ENCODE measurements around the gene TTC4.

The TTC4 gene

DNA sequence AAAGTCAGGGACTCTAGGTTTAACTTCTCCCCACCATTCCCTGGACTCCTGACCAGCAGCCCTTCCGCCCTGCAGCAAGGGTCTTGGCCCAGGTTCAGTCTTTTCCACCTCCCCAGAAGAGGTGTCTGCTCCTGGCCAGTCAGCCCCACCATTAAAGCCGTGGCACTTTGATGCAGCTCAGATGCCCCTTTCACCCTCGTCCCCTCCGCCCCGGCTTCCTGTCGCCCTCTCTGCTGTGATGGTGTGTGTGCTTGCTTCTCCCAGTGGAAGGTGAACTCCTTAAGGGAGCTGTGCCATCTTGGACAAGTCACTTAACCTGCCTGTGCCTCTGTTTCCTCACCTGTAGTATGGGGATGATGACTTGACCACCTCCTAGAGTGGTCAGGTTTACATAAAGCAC is 17.8 kb upstream of the TTC4 start:
- Mint-ChIP-seq H3K27me3 (ENCODE audit: low read depth) (peaks cover 14% of the 10 kb centered on the region), H3K27ac (no peak overlapping the region), H3K4me3 (no peak overlapping the region), H3K9me3 (no peaks in the 10 kb centered on the region), H3K36me3 (ENCODE audit: low read depth) (no peaks in the 10 kb centered on the region), H3K4me1 (no peaks in the 10 kb centered on the region)
- TF ChIP-seq, protein P1, sequence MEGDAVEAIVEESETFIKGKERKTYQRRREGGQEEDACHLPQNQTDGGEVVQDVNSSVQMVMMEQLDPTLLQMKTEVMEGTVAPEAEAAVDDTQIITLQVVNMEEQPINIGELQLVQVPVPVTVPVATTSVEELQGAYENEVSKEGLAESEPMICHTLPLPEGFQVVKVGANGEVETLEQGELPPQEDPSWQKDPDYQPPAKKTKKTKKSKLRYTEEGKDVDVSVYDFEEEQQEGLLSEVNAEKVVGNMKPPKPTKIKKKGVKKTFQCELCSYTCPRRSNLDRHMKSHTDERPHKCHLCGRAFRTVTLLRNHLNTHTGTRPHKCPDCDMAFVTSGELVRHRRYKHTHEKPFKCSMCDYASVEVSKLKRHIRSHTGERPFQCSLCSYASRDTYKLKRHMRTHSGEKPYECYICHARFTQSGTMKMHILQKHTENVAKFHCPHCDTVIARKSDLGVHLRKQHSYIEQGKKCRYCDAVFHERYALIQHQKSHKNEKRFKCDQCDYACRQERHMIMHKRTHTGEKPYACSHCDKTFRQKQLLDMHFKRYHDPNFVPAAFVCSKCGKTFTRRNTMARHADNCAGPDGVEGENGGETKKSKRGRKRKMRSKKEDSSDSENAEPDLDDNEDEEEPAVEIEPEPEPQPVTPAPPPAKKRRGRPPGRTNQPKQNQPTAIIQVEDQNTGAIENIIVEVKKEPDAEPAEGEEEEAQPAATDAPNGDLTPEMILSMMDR (IDR thresholded peaks at IDR 0.05; ENCODE audit: unreplicated experiment in 3 of 3) = no peak

DNA sequence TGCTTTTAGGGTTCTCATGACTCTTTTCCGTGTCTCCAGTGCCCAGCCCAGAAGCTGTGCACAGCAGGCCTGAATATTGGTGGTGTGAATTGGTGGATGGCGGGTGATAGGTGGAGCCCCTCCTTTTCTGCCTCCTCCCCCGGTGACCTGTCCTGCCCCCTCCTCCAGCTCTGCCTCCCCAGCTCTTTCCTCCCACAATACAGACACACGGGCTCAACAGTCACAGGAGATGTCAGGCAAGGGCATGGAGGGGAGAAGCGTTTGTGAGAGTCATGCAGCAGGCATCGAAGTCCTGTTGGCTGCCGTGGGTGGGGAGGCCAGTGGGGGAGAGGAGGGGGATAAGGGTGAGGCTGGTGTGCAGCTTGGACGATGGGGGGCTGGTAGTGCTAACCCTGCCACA is 17.3 kb upstream of the TTC4 start:
- H3K9me3 Mint-ChIP-seq = no peaks in the 10 kb centered on the region
- no peaks in the 10 kb centered on the region for H3K36me3 Mint-ChIP-seq (ENCODE audit: low read depth)
- H3K27me3 Mint-ChIP-seq (ENCODE audit: low read depth) = peaks cover 18% of the 10 kb centered on the region
- H3K27ac Mint-ChIP-seq = no peak overlapping the region
- TF ChIP-seq, protein P1 (IDR thresholded peaks at IDR 0.05; ENCODE audit: unreplicated experiment in 3 of 3) = no peak
- H3K4me1 Mint-ChIP-seq = no peaks in the 10 kb centered on the region
- H3K4me3 Mint-ChIP-seq = no peak overlapping the region

DNA sequence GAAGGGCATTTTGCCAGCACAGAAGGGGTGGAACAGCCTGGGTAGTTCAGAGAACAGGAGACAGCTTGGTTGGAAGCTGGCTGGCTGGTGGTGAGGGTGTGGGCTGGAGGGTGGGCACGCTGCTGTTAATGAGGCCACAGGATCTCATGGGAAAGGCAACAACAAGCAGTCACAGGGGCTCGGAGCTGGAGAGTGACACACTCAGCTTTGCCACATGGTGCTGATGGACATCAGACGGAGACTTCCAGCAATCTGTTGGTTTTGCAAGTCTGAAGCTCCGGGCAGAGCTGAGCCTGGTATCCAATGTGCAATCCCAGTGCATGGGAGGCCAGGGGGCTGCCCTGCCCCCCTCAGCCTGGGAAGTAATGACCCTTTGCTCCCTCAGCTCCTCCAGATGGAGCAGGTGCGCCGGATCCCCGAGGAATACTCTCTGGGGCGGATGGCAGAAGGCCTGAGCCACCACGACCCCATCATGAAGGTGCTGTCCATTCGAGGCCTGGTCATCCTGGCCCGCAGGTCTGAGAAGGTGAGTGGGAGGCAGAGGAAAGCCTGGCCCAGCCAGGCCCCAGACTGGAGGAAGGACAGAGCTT is 15.6 kb upstream of the TTC4 start:
- H3K4me3 Mint-ChIP-seq = no peak overlapping the region
- no peak overlapping the region for H3K27ac Mint-ChIP-seq
- peaks cover 18% of the 10 kb centered on the region for H3K27me3 Mint-ChIP-seq (ENCODE audit: low read depth)
- H3K9me3 Mint-ChIP-seq = no peaks in the 10 kb centered on the region
- H3K4me1 Mint-ChIP-seq = no peaks in the 10 kb centered on the region
- H3K36me3 Mint-ChIP-seq (ENCODE audit: low read depth) = no peaks in the 10 kb centered on the region
- TF ChIP-seq, protein P1 (IDR thresholded peaks at IDR 0.05; ENCODE audit: unreplicated experiment in 3 of 3) = no peak

DNA sequence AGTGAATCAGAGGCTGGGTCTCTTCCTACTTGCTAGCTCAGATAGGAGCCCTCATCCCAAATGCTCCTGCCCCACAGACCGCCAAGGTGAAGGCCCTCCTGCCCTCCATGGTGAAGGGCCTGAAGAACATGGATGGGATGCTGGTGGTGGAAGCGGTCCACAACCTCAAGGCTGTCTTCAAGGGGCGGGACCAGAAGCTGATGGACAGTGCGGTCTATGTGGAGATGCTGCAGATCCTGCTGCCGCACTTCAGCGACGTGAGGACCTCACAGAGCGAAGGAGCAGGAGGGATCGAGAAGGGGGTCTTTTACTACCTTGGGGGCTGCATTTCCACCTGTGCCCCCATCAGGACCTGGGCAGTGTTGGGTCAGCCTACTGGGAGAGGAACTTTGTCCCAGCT is 14.6 kb upstream of the TTC4 start:
- Mint-ChIP-seq H3K4me3 (no peak overlapping the region), H3K27me3 (ENCODE audit: low read depth) (peaks cover 18% of the 10 kb centered on the region), H3K27ac (no peak overlapping the region), H3K4me1 (no peaks in the 10 kb centered on the region), H3K36me3 (ENCODE audit: low read depth) (no peaks in the 10 kb centered on the region), H3K9me3 (no peaks in the 10 kb centered on the region)
- TF ChIP-seq, protein P1 (IDR thresholded peaks at IDR 0.05; ENCODE audit: unreplicated experiment in 3 of 3) = no peak

DNA sequence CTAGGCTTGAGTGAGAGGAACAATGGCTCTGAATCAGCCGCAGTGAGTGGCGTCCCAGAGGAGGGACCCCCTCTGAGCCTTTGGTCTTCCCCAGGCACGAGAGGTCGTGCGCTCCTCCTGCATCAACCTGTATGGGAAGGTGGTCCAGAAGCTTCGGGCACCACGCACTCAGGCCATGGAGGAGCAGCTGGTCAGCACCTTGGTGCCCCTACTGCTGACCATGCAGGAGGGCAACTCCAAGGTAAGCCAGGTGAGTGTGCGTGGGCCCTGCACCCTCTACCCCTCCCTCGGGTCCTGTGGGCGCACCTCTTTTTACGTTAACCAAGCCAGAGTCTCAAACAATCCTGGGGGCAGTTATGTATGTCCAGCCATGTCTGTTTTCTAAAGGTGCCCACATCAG is 13.7 kb upstream of the TTC4 start:
- peaks cover 18% of the 10 kb centered on the region for H3K27me3 Mint-ChIP-seq (ENCODE audit: low read depth)
- TF ChIP-seq, protein P1 (IDR thresholded peaks at IDR 0.05; ENCODE audit: unreplicated experiment in 3 of 3) = no peak
- no peaks in the 10 kb centered on the region for H3K9me3 Mint-ChIP-seq
- H3K36me3 Mint-ChIP-seq (ENCODE audit: low read depth) = no peaks in the 10 kb centered on the region
- no peak overlapping the region for H3K4me3 Mint-ChIP-seq
- H3K4me1 Mint-ChIP-seq = no peaks in the 10 kb centered on the region
- no peak overlapping the region for H3K27ac Mint-ChIP-seq

DNA sequence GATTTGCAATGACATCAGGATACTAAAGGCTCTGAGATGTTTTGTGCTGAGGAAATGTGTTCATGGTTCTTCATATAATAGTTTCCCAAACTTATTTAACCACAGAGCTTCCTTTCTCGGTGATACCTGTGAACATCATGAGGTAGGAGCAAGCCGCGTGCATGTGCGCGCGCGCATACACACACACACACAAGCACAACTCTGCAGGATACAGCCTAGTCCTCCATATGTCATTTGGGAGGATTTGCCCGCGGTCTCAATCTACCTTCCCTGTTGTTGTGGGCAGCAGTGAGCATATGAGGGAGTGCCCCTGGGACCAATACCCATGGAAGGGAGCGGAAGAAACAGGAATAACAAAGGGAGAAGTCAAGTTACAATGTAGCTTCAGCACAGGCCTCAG is 12.2 kb upstream of the TTC4 start:
- no peaks in the 10 kb centered on the region for H3K36me3 Mint-ChIP-seq (ENCODE audit: low read depth)
- no peaks in the 10 kb centered on the region for H3K4me1 Mint-ChIP-seq
- no peak overlapping the region for H3K27ac Mint-ChIP-seq
- H3K9me3 Mint-ChIP-seq = no peaks in the 10 kb centered on the region
- TF ChIP-seq, protein P1 (IDR thresholded peaks at IDR 0.05; ENCODE audit: unreplicated experiment in 3 of 3) = no peak
- peaks cover 23% of the 10 kb centered on the region for H3K27me3 Mint-ChIP-seq (ENCODE audit: low read depth)
- H3K4me3 Mint-ChIP-seq = no peak overlapping the region

Measured in nephron (organoid).